Measurements from ENCODE around the gene TSPAN7.

DNA sequence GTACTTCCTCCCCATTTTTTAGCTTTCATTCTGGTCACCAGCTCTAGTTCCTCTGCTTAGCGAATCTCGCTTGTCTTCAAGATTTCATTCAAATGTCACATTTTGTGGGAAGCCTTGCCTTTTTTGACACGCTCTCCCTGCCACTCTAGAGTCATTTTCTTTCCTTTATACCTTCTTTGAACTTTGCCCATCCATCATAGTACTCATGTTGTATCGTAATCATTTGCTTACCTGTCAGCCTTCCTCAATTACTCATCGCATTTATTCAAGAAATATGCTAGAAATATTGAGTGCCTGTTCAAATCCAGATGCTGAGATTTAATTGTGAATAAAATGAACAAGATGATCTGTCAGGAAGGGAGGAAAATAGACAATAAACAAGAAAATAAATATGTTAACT, 21.8 kb downstream of the TSPAN7 start:
- TF ChIP-seq, protein P1, sequence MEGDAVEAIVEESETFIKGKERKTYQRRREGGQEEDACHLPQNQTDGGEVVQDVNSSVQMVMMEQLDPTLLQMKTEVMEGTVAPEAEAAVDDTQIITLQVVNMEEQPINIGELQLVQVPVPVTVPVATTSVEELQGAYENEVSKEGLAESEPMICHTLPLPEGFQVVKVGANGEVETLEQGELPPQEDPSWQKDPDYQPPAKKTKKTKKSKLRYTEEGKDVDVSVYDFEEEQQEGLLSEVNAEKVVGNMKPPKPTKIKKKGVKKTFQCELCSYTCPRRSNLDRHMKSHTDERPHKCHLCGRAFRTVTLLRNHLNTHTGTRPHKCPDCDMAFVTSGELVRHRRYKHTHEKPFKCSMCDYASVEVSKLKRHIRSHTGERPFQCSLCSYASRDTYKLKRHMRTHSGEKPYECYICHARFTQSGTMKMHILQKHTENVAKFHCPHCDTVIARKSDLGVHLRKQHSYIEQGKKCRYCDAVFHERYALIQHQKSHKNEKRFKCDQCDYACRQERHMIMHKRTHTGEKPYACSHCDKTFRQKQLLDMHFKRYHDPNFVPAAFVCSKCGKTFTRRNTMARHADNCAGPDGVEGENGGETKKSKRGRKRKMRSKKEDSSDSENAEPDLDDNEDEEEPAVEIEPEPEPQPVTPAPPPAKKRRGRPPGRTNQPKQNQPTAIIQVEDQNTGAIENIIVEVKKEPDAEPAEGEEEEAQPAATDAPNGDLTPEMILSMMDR (IDR thresholded peaks at IDR 0.05 in 8 of 11, conservative IDR thresholded peaks at IDR 0.05 in 3 of 11), result no peak
- TF ChIP-seq POLR2AphosphoS5 (IDR thresholded peaks at IDR 0.05), result no peak

All from spleen (tissue), 7 donors.